Ishikawa (cell line): Measurements from ENCODE around the gene PTPMT1.

ENCODE experiments used
- CEBPB ChIP-seq: IDR thresholded peaks from 2 replicates; pipeline ENCODE4 v1.6.1; 2012
- CREB1 ChIP-seq: IDR thresholded peaks from 2 replicates; pipeline ENCODE4 v1.6.1; 2012; ENCODE audit warnings: low read depth
- EGR1 ChIP-seq: IDR thresholded peaks from 2 replicates; pipeline ENCODE4 v1.6.1; 2012
- FOXM1 ChIP-seq: IDR thresholded peaks from 2 replicates; pipeline ENCODE4 v1.6.1; 2012; ENCODE audit warnings: low read depth, borderline replicate concordance
- NFIC ChIP-seq: IDR thresholded peaks from 2 replicates; pipeline ENCODE4 v1.6.1; 2012
- RAD21 ChIP-seq: IDR thresholded peaks from 2 replicates; pipeline ENCODE4 v1.6.1; 2012; ENCODE audit warnings: low read depth
- TAF1 ChIP-seq: IDR thresholded peaks from 2 replicates; pipeline ENCODE4 v1.6.1; 2012; ENCODE audit warnings: low read depth, mild to moderate bottlenecking
- TCF12 ChIP-seq: IDR thresholded peaks from 2 replicates; pipeline ENCODE4 v1.6.1; 2012; ENCODE audit warnings: low read depth
- TEAD4 ChIP-seq: IDR thresholded peaks from 2 replicates; pipeline ENCODE4 v1.6.1; 2012
- YY1 ChIP-seq: IDR thresholded peaks from 2 replicates; pipeline ENCODE4 v1.6.1; 2012; ENCODE audit warnings: low read depth
- ZBTB7A ChIP-seq: IDR thresholded peaks from 2 replicates; pipeline ENCODE4 v1.6.1; 2012; ENCODE audit warnings: low read depth
- TF ChIP-seq, protein P1 (sequence below): IDR thresholded peaks from 2 replicates; pipeline ENCODE4 v1.6.1; 2012; ENCODE audit warnings: low read depth, mild to moderate bottlenecking
- TF ChIP-seq, protein P2 (sequence below): IDR thresholded peaks from 2 replicates; pipeline ENCODE4 v1.6.1; 2012
- TF ChIP-seq, protein P3 (sequence below): IDR thresholded peaks from 2 replicates; pipeline ENCODE4 v1.6.1; 2012

Gene PTPMT1

DNA sequence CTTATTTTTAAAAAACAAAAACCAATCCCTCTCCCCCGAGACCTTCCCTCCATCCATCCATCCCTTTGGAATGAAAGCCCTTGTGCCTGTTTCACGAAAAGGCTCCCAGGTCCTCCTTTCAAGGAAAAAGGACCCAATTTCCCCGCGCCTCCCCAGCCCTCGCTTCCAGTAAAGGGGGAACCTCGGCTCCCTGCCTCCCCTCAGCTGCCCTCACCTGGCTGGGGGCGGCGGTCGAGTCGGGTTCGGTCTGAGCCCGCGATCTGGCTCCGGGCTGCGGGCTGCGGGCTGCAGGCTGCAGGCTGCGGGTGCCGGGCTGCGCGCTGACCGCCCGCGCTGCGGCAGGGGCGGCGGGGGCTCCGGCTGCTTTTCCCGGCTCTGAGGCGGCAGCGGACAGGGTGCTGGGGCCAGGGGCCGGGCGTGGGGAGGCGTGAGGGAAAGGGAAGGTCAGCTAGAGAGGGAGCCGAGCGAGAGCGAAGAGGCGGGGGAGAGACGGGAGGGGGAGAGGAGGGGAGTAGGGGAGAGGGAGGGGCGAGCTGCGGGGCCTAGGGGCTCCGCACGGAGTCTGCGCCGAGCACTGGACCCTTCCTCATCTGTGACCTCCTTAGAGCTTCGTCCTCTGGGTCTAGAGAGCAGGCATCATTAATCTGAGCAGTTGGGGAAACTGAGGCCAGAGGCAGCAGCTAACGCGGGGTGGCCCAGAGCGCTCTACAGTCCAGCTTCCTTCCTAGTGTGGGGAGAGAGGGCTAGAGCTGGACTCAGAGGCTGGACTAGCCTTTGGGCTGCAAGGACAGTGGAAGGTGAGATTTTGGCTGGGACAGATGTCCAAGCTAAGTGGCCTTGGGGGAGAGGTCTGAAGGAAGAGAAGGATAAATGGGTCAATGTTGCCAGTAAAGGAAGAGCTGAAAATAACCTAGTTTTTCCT lies 28.8 kb downstream of the PTPMT1 start, which contains the start of gene C1QTNF4:
Gene C1QTNF4, minus strand, starts transcription at position 478 of the 922 bp plus-strand sequence. CDS start 3,601 bp downstream, outside the sequence.
- TF ChIP-seq, protein P1, sequence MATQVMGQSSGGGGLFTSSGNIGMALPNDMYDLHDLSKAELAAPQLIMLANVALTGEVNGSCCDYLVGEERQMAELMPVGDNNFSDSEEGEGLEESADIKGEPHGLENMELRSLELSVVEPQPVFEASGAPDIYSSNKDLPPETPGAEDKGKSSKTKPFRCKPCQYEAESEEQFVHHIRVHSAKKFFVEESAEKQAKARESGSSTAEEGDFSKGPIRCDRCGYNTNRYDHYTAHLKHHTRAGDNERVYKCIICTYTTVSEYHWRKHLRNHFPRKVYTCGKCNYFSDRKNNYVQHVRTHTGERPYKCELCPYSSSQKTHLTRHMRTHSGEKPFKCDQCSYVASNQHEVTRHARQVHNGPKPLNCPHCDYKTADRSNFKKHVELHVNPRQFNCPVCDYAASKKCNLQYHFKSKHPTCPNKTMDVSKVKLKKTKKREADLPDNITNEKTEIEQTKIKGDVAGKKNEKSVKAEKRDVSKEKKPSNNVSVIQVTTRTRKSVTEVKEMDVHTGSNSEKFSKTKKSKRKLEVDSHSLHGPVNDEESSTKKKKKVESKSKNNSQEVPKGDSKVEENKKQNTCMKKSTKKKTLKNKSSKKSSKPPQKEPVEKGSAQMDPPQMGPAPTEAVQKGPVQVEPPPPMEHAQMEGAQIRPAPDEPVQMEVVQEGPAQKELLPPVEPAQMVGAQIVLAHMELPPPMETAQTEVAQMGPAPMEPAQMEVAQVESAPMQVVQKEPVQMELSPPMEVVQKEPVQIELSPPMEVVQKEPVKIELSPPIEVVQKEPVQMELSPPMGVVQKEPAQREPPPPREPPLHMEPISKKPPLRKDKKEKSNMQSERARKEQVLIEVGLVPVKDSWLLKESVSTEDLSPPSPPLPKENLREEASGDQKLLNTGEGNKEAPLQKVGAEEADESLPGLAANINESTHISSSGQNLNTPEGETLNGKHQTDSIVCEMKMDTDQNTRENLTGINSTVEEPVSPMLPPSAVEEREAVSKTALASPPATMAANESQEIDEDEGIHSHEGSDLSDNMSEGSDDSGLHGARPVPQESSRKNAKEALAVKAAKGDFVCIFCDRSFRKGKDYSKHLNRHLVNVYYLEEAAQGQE, result no peak
- no peak for TF ChIP-seq RAD21

DNA sequence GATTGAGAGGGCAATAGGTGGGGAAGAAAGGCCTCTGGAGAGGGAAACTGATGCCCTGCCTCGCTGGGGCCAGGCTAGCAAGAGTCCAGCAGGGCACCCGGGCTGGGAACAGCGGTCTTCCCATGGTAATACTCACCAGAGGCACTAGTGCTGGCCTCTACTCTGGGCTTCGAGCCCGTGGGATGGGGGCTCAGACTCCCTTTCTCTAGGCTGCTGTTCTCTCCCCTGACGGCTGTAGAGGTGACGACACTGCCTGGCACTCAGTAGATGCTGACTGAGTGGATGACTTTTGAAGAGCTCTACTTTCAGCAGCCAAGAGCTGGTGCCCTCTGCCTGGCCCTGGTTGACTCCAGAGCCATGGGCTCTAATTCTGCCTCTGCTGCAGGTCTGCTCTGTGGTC lies 29.6 kb downstream of the PTPMT1 start:
- no peak for TF ChIP-seq CEBPB
- TF ChIP-seq, protein P1, result no peak
- TF ChIP-seq NFIC, result no peak
- no peak for TF ChIP-seq TAF1
- TF ChIP-seq FOXM1, result no peak
- TF ChIP-seq RAD21, result no peak

DNA sequence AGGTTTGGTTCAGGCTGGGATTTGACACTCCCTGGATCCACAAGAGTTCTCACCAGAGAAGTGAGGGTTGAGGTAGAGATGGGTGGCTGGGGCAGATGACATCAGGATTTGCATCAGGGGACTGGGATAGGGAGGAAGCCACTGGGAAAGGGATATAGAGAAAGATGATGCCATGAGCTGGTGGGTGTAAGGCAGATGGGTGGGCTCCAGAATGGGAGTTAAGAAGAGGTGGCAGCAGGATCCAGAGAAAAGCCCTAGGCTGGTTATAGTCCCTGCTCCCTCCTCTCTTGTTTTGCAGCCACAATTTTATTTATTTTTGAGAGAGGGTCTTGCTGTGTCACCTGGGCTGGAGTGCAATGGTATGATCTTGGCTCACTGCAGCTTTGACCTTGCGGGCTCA lies 30.6 kb downstream of the PTPMT1 start:
- no peak for TF ChIP-seq TEAD4

DNA sequence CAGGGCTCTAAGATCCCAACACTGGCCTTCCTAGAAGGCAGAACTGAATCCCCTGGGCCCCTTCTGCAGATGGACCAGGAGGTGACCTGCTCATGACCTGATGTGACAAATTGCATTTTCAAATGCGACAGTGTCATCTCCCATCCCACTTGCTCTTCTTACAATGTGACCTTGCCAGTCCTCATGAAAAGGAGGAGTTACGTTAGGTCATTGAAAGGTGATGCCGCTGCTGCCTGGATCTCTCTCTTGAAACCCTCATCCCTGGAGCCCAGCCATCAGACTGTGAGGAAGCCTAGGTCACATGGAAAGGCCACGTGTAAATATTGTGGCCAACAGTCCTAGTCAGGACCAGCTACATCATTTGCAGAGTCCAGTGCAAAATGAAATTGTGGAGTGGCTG lies 34.5 kb downstream of the PTPMT1 start:
- no peak for TF ChIP-seq FOXM1
- TF ChIP-seq TEAD4, result no peak
- no peak for TF ChIP-seq CREB1
- no peak for TF ChIP-seq NFIC
- TF ChIP-seq, protein P1, result no peak
- TF ChIP-seq, protein P2, sequence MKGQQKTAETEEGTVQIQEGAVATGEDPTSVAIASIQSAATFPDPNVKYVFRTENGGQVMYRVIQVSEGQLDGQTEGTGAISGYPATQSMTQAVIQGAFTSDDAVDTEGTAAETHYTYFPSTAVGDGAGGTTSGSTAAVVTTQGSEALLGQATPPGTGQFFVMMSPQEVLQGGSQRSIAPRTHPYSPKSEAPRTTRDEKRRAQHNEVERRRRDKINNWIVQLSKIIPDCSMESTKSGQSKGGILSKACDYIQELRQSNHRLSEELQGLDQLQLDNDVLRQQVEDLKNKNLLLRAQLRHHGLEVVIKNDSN, result no peak

DNA sequence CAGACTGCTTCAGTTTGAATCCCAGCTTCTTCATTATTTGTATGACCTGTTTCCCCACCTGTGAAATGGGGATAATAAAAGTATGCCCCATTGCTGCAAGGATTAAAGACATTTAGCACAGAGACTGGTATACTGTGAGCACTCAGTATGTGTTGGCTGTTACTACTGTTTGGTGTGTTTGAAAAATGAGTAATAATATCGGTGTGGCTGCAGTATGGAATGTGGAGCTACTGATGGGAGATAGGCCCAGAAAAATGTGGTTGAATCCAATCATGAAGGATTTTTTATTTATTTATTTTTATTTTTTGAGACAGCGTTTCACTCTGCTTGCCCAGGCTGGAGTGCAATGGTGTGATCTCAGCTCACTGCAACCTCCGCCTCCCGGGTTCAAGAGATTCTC lies 37.9 kb downstream of the PTPMT1 start:
- TF ChIP-seq EGR1, result no peak
- no peak for TF ChIP-seq NFIC
- TF ChIP-seq FOXM1, result no peak
- TF ChIP-seq YY1, result no peak

DNA sequence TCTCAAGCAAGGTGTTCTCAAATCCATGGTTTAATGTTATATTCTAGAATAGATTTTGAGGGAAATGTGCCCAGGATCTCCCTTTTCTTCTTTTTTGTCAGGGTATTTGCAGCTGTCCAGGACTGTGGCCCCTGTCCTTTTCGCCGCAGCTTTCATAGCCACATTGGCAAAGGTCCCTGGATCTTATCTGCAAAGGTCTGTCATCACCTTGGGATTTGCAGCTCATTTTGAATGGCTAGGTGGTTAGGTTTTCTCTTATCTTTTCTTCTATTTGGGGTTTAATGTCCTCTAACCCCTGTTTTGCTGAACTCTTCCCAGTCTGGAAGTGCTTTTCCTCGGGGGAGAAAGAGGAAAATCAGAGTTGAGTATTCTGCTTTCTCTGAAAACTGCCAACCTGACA lies 40.5 kb downstream of the PTPMT1 start:
- no peak for TF ChIP-seq ZBTB7A
- no peak for TF ChIP-seq NFIC
- TF ChIP-seq, protein P1, result no peak
- no peak for TF ChIP-seq CEBPB
- TF ChIP-seq FOXM1, result no peak
- TF ChIP-seq TAF1, result no peak
- no peak for TF ChIP-seq TCF12
- TF ChIP-seq, protein P3, sequence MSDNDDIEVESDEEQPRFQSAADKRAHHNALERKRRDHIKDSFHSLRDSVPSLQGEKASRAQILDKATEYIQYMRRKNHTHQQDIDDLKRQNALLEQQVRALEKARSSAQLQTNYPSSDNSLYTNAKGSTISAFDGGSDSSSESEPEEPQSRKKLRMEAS, result no peak
- TF ChIP-seq RAD21, result no peak
- no peak for TF ChIP-seq TEAD4
- TF ChIP-seq YY1, result no peak
